ENCODE results near the gene SOX1.

SOX1 gene

DNA sequence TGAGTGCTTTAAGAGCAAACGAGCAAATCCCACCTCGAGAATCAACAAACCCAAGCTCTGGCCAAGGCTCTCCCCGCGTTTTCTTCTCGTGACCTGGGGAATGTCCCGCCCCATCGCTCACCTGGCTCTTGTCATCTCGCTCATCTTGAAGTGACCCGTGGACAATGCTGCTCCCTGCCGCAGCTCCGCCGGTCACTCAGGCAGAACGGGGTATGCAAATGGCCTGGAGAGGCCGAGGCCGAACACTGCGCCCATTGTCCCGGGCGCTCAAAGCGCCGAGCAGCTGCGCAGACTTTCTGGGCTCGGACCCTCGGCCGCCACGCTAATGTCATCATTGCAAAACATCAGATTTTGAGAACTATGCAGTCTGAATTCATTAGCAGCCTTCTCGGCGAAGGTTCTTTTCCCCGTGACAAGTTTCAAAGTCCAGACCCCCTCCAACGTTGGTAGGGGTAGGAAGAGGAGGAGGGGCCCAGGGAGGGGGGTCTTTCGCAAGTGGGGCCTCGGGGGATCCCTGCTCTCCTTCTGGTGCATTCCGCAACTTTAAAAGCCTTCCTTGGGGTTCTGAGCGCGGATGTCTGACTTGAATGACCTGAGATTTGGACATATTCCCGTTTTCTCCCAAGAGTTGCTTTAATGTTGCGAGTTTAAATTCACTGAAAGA is 39.7 kb downstream of the SOX1 start:
- no peak for DNase-seq (ENCODE audit: low read depth in 2 of 2)

DNA sequence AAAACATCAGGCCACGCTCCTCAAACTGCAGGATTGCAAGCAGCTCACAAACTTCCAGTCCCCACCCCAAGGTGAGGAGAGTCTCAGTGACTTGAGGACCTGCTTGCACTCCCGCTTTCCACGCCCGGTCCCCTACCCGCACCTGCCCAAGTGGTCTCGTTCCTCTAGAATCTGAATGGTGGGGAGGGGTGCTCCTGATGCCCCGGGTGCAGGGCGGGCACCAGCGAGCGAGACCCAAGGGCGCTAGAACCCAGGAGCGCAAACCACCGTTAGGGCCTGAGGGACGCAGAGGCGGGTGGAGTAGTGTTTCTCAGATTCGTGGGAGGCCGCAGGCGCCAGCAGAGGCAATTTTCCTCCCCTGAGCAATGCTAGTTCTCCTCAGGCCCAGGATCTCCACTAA is 40.3 kb downstream of the SOX1 start:
- DNase-seq (ENCODE audit: low read depth in 2 of 2), result no peak

DNA sequence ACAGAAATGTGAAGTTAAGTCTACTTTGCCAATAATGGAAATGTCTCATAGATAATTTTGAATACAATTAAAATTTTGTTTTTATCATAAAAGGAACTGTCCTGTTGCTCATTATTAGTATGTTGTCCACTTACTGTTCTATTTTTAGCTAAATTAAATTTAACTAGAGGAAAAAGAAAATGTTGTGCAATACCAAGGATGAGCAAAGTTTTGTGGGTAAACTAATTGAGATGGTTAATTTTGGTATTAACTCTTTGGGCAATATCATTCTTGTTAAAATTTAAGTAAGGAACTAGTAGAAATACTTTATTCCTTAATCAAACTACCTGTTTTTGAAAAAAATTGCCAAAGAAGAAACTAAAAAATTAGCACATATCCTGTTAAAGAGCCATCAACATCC is 43.5 kb downstream of the SOX1 start:
- no peak for DNase-seq (ENCODE audit: low read depth in 2 of 2)

DNA sequence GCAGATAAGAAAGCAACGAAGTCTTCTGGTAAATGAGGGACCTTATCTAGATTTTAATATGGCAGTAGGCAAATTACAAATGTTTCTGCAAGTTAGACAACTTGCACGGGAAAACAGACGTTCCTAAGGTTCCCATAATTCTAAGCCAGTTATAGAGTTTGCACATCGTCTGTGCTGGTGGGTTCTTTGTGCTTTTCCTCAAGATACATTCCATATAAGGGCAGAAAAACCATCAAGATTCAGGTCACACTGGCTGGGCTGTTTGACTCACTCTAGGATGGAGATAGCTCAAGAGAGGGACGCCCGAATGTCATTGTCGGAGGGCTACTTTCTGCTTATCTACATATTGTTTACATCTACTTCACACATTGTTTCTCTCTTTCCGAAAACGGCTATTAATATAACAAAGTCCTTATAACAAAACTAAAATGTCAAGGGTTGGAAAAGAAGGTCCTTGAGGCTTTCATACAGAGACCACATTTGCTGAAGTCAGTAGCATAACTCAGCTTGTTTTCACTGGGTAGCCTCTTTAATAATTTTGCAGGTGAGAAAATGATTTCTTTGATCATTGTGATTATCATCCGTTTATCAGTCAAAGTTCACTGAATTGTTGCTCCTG is 44.4 kb downstream of the SOX1 start:
- no peak for DNase-seq (ENCODE audit: low read depth in 2 of 2)

DNA sequence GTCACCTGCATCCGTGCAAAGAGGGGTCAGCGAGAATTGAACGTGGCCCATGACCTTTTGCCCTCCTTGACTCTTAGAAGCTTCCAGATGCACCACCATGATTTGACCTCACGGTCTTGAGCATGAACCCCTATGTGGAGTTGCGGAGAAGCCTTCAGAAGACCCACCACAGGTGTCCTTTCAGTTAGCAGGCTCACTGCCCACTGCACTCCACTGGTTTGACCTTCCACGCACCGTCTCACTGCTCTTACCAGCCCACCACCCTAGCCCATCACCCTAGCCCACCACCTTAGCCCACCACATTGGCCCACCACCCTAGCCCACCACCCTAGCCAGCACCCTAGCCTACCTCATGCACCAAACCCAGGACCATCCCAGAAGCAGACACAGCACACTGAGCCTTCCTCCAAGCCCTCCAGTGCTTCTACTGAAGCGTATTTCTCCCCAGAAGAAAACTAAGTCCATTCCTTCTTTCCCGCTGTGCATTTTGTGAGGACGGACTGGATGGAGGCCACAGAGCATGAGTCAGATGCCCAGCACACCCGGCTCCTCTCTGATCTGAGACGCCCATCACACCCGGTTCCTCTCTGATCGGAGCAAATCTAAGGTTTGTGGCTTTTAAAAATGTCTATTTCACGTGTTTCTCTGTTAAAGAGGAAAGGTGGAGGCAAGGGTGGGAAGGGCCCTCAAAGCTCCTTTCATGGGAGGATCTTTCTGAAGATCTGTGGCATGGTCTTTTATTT is 45.8 kb downstream of the SOX1 start:
- no peak for DNase-seq (ENCODE audit: low read depth in 2 of 2)

DNA sequence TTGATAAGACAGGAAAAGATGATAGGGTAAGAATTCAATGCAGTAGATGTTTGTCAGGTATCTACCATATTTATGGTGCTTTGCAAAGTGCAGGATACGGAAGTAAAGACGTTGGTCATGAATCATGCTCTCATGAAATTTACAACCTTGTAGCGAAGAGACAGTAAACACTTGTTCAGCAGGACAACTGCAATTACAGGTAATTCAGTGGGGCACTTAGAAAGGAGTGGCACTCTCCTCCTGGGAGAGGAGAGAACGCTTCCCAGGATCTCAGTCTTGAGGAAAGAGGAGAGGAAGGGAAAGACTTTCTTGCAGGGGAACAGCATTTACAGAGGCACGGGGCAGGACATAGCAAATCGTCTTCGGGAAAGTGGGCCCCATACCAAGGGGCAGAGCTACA is 46.4 kb downstream of the SOX1 start:
- no peak for DNase-seq (ENCODE audit: low read depth in 2 of 2)

DNA sequence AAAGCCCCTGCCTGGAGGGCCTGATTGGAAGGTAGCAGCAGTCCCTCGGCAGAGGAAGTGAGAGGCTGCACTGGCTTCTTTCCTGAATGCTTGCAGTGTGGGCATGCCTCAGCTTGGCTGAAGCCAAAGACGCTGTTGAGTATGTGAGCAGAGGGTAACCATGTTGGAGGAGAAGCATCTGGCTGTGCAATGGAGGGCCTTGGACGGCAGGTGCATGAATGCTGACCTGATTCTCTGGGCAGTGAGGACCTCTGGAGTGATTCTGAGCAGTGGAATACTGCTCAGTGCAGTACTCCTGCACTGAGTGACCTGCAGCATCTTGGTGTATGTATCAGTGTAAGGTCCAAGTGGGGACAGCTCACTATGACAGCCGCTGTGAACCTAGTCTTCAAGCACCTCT is 46.9 kb downstream of the SOX1 start:
- no peak for DNase-seq (ENCODE audit: low read depth in 2 of 2)

DNA sequence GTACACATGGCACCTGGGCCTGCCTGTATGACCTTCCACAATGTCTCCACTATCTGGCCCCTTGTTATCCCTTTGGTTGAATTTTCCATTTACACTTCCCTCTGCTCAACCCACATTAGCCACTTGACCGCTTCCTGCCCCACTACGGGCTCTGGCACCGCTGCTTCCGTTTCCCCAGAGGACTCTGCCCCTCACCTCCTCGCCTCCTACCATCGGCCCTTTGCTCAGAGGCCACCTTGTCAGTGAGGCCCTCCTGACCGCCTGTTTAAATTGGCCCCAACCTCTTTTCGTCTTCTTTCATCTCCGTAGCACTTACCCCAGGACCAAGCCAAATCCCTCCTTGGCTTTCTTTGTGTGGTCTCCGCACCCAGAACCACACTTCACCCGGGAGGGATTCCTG is 47.4 kb downstream of the SOX1 start:
- DNase-seq (ENCODE audit: low read depth in 2 of 2), result no peak

DNA sequence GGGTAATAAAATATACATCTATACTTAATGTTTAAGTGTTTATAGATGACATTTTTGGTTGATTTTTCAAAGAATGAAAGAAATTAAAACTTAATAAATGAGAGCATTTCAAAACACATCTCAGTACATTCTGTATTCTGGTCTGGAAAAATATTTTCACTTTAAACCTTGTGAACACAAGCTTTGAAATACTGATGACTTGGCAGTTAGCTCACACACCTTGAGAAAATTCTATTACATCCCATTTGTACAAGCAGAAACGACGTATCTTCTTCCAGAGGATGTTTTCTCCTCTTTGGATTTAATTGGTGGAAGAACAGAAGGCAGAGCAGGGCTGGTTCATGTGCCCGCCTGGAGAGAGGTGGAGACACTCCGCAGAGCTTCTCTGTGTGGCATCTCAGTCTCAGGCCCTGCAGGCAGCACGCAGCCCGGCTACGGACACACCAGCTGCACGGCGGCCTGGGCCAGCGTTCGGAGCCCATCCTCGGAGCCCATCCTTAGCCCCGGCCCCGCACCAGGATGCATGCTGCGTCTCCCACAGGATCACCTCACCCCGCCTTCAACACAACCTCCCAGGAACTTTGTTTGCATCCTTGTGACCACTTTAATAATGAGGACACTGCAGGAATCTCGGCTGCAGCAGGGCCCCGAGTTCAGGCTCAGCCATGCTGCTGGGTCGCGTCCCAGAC is 48.6 kb downstream of the SOX1 start:
- DNase-seq (ENCODE audit: low read depth in 2 of 2), result no peak

DNA sequence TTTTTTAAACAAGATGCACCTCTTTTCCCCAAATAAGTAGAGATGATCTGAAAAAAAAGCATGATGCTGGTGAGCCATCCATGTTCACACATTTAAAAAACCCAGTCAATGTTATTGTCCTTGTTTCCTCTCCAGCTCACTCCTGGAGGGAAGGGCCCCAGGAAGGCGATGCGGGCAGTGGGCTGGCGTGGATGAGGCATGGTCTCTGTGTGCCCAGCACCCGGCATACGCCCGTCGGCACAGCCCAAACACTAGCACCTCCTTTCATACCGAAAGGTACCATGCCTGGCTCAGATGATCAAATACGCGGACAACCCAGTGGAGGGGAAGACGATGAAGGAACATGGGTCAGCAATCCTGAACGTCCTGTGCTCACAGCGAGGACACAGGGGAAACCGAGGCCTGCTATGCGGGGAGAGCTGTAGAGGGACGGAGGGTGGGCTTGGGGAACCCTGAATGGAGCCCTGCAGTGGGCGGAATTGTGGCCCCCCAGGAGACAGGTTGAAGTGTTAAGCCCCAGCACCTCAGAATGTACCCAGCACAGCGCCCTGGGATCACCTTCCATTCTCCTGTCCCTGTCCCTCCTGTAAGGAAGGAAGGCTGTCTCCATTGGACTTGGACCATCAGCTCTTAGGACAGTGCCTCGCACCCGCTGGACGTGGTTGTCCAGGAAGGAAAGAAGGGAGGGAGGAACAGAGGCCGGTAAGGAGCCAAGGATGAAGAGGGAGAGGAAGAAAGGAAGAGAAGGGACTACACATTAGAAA is 49.4 kb downstream of the SOX1 start:
- DNase-seq (ENCODE audit: low read depth in 2 of 2), result no peak

DNA sequence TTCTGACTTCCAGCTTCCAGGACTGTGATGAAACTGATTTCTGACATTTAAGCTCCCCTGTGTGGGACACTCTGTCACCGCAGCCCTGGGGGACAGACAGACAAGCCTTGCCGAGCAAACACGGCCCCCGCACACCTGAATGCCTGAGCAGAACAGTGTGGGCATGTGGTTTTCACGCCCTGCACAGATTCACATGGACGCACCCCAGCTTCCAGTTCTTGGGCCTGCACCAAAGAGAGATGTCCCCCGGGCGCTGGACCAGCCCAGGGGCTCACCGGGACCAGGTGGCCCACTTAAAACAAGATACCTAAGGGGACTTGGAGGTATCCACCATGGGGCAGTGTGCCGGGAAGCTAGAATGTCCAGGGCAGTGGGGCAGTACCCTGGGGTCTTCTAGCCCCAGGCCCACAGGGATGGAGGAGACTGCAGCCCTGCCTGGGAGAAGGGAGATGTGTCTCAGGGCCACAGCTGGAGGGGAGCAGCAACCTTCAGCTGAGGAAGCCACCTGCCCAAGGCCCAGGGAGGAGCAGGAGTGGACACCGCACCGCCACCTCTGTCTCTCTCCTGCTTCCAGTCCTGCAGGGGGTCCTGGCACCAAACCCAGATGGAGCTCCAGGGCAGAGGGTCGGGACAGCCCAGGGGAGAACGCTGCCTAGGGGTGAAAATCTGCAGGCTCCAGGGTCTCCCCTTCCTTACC is 50.5 kb downstream of the SOX1 start:
- DNase-seq (ENCODE audit: low read depth in 2 of 2), result no peak

DNA sequence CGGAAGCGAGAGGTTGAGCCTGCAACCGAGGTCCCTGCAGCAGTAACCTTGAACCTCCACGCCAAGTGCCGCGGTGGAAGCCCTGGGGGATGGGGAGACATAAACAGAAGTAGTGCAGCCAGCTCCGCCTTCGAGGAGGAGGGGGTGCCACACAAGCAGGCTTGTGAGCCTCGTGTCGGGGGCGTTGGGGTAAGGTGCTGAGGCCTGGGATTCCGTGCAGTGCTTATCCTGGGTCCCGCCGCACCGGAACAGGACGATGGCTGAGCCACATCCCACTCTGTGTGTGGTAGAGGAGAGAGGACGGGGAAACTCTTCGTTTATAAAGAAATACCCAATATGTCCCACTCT is 51.0 kb downstream of the SOX1 start:
- no peak for DNase-seq (ENCODE audit: low read depth in 2 of 2)

DNA sequence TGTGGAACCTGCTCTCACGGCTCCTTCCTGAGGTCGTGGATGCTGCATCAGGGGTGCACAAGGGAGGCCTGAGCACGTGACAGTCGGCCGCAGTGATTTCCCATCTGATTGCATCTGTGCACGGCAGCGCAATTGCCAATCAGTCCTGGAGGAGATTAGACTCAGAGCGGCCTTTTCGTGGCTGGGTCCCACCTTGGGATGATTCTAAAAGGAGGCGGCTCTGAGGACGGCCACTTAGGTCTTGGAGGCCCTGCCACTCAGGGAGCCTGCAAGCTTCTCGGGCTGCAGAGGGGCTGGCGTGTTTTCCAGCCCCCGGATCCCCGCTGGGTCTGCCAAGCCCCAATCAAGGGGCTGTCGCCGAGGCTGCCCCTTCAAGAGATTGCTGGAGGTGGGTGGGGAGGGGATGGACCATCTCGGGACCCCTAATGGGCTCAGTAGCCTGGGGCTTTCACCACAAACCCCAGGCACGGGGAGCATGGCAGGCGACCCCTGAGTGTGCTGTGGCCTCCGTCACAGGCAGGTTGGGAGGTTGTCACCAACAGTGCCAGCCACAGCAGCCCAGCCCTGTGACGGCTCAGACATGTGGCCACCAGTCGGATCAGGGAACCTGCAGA is 51.6 kb downstream of the SOX1 start:
- no peak for DNase-seq (ENCODE audit: low read depth in 2 of 2)

DNA sequence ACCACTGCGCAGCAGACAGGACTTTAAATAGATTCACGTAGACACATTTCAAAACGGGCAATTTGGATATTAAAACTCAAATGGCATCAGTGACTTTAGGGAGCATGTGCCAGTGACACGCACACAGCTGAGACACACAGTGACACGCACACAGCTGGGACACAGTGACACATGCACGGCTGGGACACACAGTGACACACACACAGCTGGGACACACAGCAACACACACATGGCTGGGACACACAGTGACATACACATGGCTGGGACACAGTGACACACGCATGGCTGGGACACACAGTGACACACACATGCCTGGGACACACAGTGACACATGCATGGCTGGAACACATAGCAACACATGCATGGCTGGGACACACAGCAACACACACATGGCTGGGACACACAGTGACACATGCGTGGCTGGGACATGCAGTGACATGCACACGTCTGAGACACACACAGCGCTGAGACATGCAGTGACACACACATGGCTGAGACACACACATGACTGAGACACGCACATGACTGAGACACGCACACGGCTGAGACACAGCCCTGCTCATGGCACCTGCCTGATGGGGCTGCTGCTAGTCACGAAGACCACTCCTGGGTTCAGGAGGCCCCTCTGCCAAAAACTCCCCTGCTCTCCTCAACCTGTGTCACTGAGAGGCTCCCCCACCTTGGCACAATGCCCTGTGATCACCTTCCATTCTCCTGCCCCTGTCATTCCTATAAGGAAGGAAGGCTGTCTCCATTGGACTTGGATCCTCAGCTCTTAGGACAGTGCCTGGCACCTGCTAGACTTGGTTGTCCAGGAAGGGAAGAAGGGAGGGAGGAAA is 52.5 kb downstream of the SOX1 start:
- no peak for DNase-seq (ENCODE audit: low read depth in 2 of 2)

DNA sequence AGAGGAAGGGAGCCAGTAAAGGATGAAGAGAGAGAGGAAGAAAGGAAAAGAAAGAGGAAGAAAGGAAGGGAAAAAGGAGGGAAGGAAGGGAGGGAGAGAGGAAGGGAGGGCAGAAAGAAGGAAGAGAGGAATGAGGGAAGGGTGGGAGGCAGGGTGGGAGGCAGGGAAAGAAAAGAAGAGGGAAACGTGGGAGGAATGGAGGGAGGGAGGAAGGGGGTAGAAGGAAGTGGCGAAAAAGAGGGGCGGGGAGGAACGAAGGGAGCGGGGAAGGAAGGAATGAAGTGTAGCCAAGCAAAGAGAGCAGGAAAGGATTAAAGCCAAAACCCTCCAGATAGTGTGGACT is 53.1 kb downstream of the SOX1 start:
- no peak for DNase-seq (ENCODE audit: low read depth in 2 of 2)
